Peyer's patch (tissue), 4 donors: ENCODE measurements around the gene EFNA5. TPM values are rescaled to one million over a fixed set of nuclear protein-coding genes. Genes with fewer than 3 reads are reported as not detected.

Experiments
- DNase-seq, 3 donors: peaks; one replicate each; pipeline ENCODE4 v3.0.0-alpha.2; 2017 to 2019
- H3K27ac ChIP-seq, 4 donors: fragments of 200-600 bp; sonication (generic); one replicate each; pipeline ENCODE4 v1.5.1; 2016 to 2019
- H3K27me3 ChIP-seq, 2 donors: fragments of 200-600 bp; sonication (generic); one replicate each; pipeline ENCODE4 v1.5.1; 2019
- H3K36me3 ChIP-seq, 3 donors: fragments of 200-600 bp; sonication (generic); one replicate each; pipeline ENCODE4 v1.5.1; 2016 to 2019
- H3K4me1 ChIP-seq, 4 donors: fragments of 200-600 bp; sonication (generic); one replicate each; pipeline ENCODE4 v1.5.1; 2016 to 2019
- H3K4me3 ChIP-seq, 4 donors: fragments of 200-600 bp; sonication (generic); 1 replicate in 3 of 4; 2 replicates in 1 of 4; pipeline ENCODE4 v1.5.1; 2016 to 2019; ENCODE audit warnings: mild to moderate bottlenecking in 1 of 4
- H3K9me3 ChIP-seq, 4 donors: fragments of 200-600 bp; sonication (generic); one replicate each; pipeline ENCODE4 v1.5.1; 2016 to 2019; ENCODE audit warnings: mild to moderate bottlenecking in 1 of 4
- CTCF ChIP-seq, 6 experiments: fragments of 450-650 bp in 4 of 6; fragments of 200-600 bp in 2 of 6; sonication (generic) in 1 of 6; IDR thresholded peaks; one replicate each; pipeline ENCODE4 v1.5.1; 2017 to 2019; ENCODE audit warnings: antibody characterized with exemption in 6 of 6, mild to moderate bottlenecking in 3 of 6, moderate library complexity in 1 of 6
- POLR2A ChIP-seq, 2 donors: fragments of 450-650 bp; IDR thresholded peaks; one replicate each; pipeline ENCODE4 v1.5.1; 2017; ENCODE audit warnings: antibody characterized with exemption in 2 of 2, mild to moderate bottlenecking in 2 of 2, moderate library complexity in 2 of 2
- total RNA-seq, 4 donors: library from RNA; depleted of rRNA; stranded (reverse); fragments of >200 nt; gene quantifications; one replicate each; pipeline ENCODE4 v1.1.0, GENCODE V29; 2016

The EFNA5 gene
- total RNA-seq, 4 donors from 2014 or later, result 1.1 to 27.5 (median 1.1) TPM; not detected in 1

GRCh38 chr5:107531308-107531707 is 139.4 kb downstream of the EFNA5 start:
- Histone ChIP-seq H3K4me3 (no peak overlapping the region), H3K36me3 (no peaks in the 10 kb centered on the region), H3K27me3 (no peaks in the 10 kb centered on the region), H3K4me1 (no peaks in the 10 kb centered on the region), H3K9me3 (no peaks in the 10 kb centered on the region), H3K27ac (no peak overlapping the region)
- TF ChIP-seq POLR2A (IDR thresholded peaks at IDR 0.05), result no peak
- TF ChIP-seq CTCF (IDR thresholded peaks at IDR 0.05), result no peak
- DNase-seq, result no peak

GRCh38 chr5:107529618-107530017 is 141.1 kb downstream of the EFNA5 start:
- Histone ChIP-seq H3K27me3 (no peaks in the 10 kb centered on the region), H3K4me1 (no peaks in the 10 kb centered on the region)

GRCh38 chr5:107526270-107526937 is 144.3 kb downstream of the EFNA5 start:
- H3K27me3 ChIP-seq, result no peaks in the 10 kb centered on the region
- no peaks in the 10 kb centered on the region for H3K36me3 ChIP-seq
- no peaks in the 10 kb centered on the region for H3K9me3 ChIP-seq
- TF ChIP-seq POLR2A (IDR thresholded peaks at IDR 0.05) (no peak), CTCF (IDR thresholded peaks at IDR 0.05) (no peak)
- no peaks in the 10 kb centered on the region for H3K4me1 ChIP-seq
- no peak overlapping the region for H3K4me3 ChIP-seq
- no peak for DNase-seq
- no peak overlapping the region for H3K27ac ChIP-seq

More at GRCh38 chr5:107529618-107530017, 141.1 kb downstream of the EFNA5 start:
- Histone ChIP-seq H3K36me3 (no peaks in the 10 kb centered on the region), H3K9me3 (no peaks in the 10 kb centered on the region), H3K4me3 (no peak overlapping the region), H3K27ac (no peak overlapping the region)
- DNase-seq, result no peak
- TF ChIP-seq POLR2A (IDR thresholded peaks at IDR 0.05), result no peak
- TF ChIP-seq CTCF (IDR thresholded peaks at IDR 0.05), result no peak

- DNase-seq, result no peak
- no peaks in the 10 kb centered on the region for H3K4me1 ChIP-seq
- no peaks in the 10 kb centered on the region for H3K36me3 ChIP-seq
- H3K27ac ChIP-seq, result no peak overlapping the region
- H3K27me3 ChIP-seq, result no peaks in the 10 kb centered on the region
- TF ChIP-seq POLR2A (IDR thresholded peaks at IDR 0.05) (no peak), CTCF (IDR thresholded peaks at IDR 0.05) (no peak)
- H3K9me3 ChIP-seq, result no peaks in the 10 kb centered on the region
- no peak overlapping the region for H3K4me3 ChIP-seq
Measured at GRCh38 chr5:107524111-107524510, 146.6 kb downstream of the EFNA5 start.

GRCh38 chr5:107523029-107523680 is 147.6 kb downstream of the EFNA5 start:
- H3K36me3 ChIP-seq, result no peaks in the 10 kb centered on the region
- DNase-seq, result no peak
- TF ChIP-seq CTCF (IDR thresholded peaks at IDR 0.05) (no peak), POLR2A (IDR thresholded peaks at IDR 0.05) (no peak)
- H3K27ac ChIP-seq, result no peak overlapping the region
- no peaks in the 10 kb centered on the region for H3K27me3 ChIP-seq
- no peaks in the 10 kb centered on the region for H3K9me3 ChIP-seq
- H3K4me3 ChIP-seq, result no peak overlapping the region
- H3K4me1 ChIP-seq, result no peaks in the 10 kb centered on the region
